ENCODE data around the gene SEC22C. TPM values are rescaled to one million over a fixed set of nuclear protein-coding genes. Genes with fewer than 3 reads are reported as not detected.
A peak's percentile ranks its signal among the peaks of the same experiment; 100 is the strongest.

The SEC22C gene
- total RNA-seq, 3 donors from 2014 or later = 9.3 to 34.2 (median 18.3) TPM

DNA sequence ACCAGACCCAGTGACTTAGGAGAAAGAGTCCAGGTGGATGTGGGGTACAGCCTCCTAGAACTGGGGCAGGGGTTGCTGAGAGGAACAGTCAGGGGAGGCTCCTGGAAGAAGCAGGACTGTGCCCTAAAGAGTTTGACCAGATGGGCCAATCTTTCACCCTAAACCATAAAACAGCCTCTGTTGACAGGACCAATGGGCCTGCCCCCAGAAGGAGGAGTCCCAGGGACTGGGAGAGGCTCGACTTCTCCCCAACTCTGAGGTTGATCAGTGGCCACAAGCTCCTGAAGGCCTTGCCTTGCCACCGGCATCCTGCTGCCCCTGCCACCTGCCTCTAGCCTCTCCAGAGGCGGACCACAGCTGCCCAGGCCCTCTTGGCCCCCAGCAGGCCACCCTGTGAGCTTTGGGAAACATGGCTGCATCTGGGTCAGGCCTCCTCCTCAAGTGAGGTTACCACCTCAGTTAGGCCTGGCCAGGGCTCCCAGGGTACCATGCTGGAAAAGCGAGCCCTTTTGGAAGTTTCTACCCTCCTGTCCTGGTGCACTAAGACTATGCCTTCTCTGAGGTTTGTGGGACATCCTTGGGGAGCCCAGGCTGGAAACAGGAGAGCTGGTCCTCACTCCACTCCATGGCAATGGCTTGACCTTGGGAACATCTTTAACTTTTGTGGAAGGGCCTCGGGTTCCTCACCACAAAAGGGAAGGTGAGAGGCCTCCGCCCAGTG, 76.5 kb downstream of the SEC22C start:
- peak; percentile 49 for ATAC-seq
- intact Hi-C loops (cut with DNase I, micrococcal nuclease) = no loop called here
- peaks cover 69% of the 10 kb centered on the region for H3K4me1 ChIP-seq (ENCODE audit: low read depth)
- peak; percentile 79 to 83 (median 81) for DNase-seq
- TF ChIP-seq, protein P1, sequence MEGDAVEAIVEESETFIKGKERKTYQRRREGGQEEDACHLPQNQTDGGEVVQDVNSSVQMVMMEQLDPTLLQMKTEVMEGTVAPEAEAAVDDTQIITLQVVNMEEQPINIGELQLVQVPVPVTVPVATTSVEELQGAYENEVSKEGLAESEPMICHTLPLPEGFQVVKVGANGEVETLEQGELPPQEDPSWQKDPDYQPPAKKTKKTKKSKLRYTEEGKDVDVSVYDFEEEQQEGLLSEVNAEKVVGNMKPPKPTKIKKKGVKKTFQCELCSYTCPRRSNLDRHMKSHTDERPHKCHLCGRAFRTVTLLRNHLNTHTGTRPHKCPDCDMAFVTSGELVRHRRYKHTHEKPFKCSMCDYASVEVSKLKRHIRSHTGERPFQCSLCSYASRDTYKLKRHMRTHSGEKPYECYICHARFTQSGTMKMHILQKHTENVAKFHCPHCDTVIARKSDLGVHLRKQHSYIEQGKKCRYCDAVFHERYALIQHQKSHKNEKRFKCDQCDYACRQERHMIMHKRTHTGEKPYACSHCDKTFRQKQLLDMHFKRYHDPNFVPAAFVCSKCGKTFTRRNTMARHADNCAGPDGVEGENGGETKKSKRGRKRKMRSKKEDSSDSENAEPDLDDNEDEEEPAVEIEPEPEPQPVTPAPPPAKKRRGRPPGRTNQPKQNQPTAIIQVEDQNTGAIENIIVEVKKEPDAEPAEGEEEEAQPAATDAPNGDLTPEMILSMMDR (IDR thresholded peaks at IDR 0.05) = no peak
- H3K4me3 ChIP-seq = no peak overlapping the region
- no peaks in the 10 kb centered on the region for H3K36me3 ChIP-seq (ENCODE audit: low read depth)
- H3K9me3 ChIP-seq = no peaks in the 10 kb centered on the region

DNA sequence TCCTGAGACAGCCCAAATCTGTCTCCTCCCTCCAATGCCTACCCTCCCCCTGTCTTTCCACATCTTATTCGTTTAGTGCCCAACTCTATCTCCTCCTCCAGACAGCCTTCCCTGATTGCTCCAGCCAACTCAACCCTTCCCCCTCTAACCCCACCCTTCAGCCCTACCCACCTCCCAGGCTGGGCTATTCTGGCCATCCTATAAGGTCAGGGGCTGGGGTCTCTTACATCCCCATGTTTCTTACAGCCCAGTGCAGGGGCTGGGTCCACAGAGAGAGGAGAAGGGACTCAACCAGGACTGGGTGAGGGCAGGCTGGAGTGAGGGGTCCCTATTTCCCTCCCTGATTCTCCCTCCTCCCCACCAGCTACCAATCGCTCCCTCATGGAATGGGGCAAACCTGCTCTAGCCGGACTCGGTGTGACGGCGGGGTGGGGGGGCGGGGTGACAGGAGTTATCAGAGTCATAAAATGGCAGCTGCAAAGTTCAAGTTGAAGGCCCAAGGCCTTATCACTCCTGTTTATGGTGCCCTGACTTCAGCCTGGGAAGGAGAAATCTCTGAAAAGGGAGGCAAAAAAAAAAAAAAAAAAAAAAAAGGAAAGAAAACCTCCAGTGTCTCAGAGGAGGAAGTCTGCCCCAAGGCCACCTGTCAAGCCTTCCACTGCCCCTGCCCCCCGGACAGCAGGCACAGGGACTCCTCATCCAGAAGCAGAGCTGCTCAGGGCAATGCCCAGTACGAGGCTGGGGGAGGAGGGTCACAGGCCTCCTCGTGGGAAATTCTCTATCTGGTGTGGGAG, 77.2 kb downstream of the SEC22C start:
- peaks cover 61% of the 10 kb centered on the region for H3K4me1 ChIP-seq (ENCODE audit: low read depth)
- intact Hi-C loops (cut with DNase I, micrococcal nuclease) = no loop called here

DNA sequence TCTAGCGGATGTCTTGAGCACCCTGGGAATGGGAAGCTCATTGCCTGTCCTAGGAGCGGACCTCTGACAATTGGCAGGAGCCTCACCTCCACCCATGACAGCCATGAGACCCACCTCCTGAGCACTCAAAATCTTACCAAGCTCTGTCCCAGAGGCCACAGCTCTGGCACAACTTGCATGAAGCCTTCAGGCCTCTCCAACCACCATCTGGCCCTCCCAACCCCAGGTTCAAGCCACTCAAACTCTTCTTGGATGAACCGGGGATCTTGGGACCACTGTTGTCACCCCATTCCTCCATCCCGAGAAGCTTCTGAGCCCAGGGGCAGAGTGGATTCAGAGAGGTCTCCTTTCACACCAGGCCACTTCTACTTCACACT, 77.8 kb downstream of the SEC22C start:
- Histone ChIP-seq H3K36me3 (ENCODE audit: low read depth) (no peaks in the 10 kb centered on the region), H3K4me3 (no peak overlapping the region), H3K9me3 (no peaks in the 10 kb centered on the region), H3K4me1 (ENCODE audit: low read depth) (peaks cover 56% of the 10 kb centered on the region)
- no peak for ATAC-seq
- TF ChIP-seq, protein P1 (IDR thresholded peaks at IDR 0.05) = no peak
- intact Hi-C loops (cut with DNase I, micrococcal nuclease) = no loop called here
- DNase-seq = peak in 1 of 3 donors; percentile 40

More for the DNA sequence above, 77.2 kb downstream of the SEC22C start:
- TF ChIP-seq, protein P1 (IDR thresholded peaks at IDR 0.05) = no peak
- Histone ChIP-seq H3K36me3 (ENCODE audit: low read depth) (no peaks in the 10 kb centered on the region), H3K4me3 (no peak overlapping the region), H3K9me3 (no peaks in the 10 kb centered on the region)
- DNase-seq (peak; percentile 69 to 72 (median 71)), ATAC-seq (peak; percentile 50)

DNA sequence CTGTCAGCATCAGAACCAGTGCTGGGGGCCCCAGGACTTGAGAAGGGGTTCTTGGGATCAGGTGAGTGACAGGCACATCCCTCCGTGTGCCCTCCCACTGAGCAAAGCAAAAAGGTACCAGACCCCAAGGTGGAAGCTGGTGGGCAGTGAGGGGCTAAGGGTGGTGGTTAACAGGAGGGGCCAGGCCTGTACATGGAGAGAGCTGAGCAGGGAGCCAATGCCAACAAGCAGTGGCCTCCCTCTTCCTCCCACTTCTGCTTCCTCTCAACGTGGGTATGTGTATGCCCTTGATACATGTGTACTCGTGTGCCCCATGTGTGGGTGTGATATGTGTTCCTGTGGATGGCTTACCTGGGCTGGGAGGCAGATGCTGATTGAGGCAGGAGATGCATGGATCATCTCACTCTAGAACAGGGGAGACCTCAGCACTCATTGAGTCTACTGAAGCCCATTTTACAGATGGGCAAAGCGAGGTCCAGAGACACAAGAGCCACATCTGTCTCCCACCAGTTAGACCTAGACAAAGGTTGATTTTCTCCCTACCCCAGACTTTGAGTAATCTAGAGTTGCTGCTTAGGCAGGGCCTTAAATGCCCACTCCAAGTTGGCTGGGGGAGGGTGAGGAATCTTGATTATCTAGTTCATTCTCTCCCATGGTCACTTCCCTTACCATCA, 78.4 kb downstream of the SEC22C start:
- no peaks in the 10 kb centered on the region for H3K9me3 ChIP-seq
- TF ChIP-seq, protein P1 (IDR thresholded peaks at IDR 0.05) = no peak
- peaks cover 50% of the 10 kb centered on the region for H3K4me1 ChIP-seq (ENCODE audit: low read depth)
- ATAC-seq (no peak), DNase-seq (peak in 2 of 3 donors; percentile 18 to 59)
- no peaks in the 10 kb centered on the region for H3K36me3 ChIP-seq (ENCODE audit: low read depth)
- intact Hi-C loops (cut with DNase I, micrococcal nuclease) = no loop called here
- peak overlapping the region; percentile 44 for H3K4me3 ChIP-seq

DNA sequence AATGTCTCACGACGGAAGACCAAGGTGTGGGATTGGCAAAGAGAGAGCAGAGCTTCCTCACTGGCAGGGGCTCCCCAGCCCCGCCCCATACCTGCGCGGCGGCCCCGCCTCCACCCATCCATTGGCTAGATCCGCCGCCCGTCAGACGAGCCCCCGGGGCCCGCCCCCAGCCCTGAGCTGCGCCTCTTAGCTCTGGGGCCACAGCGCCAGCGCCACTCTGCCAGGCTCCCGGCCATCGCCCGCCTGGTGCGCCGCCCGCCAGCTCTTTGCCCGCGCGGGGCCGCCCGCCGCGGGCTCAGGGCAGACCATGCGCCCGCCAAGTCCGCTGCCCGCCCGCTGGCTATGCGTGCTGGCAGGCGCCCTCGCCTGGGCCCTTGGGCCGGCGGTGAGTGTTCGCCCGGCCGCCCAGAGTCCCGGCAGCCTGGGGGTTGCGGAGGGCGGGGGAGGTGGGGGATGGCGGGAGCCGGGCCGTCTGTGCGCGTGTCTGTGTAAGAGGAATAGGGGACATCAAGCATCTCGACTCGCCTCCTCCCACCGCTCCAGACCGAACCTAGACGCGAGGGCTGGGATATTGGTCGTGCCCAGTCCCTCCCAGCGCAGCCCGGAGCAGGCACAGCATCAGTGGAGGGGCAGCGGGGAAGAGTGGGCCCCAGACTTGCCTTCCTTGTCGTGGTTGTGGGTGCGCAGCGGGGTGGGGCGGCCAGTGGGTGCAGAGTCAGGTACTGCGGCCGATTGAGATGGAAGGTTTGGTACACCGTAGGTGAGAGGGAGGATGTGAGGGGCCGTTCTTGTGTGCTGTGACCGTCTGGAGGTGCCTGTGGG, 79.1 kb downstream of the SEC22C start, which contains the start of gene VIPR1:
VIPR1 (plus strand) TSS at position 215 of the 822 bp plus-strand sequence; CDS start at position 308, 93 bp downstream.
- TF ChIP-seq, protein P1 (IDR thresholded peaks at IDR 0.05) = no peak
- Histone ChIP-seq H3K4me1 (ENCODE audit: low read depth) (peaks cover 45% of the 10 kb centered on the region), H3K36me3 (ENCODE audit: low read depth) (no peaks in the 10 kb centered on the region), H3K9me3 (no peaks in the 10 kb centered on the region), H3K4me3 (peak within 1 kb of the TSS; percentile 44)
- ATAC-seq (peak; percentile 81), DNase-seq (peak; percentile 95 to 97 (median 95))
- intact Hi-C loops (cut with DNase I, micrococcal nuclease) = no loop called here
